HL-60 (cell line): ENCODE measurements around the gene LTB4R.

Experiments
- CTCF ChIP-seq: IDR thresholded peaks from one replicate; pipeline ENCODE4 v1.5.1; 2011; ENCODE audit warnings: low read length, control low read depth, inconsistent platforms; ENCODE audit not compliant: insufficient read depth
- POLR2AphosphoS5 ChIP-seq: IDR thresholded peaks from 2 replicates; pipeline ENCODE4 v1.6.1; 2012; ENCODE audit warnings: low read depth
- REST ChIP-seq: IDR thresholded peaks from 2 replicates; pipeline ENCODE4 v1.6.1; 2012; ENCODE audit warnings: low read depth; ENCODE audit not compliant: insufficient replicate concordance

GRCh38 chr14:24300326-24300980, 10.8 kb upstream of the LTB4R start:
- no peak for TF ChIP-seq CTCF
- TF ChIP-seq POLR2AphosphoS5: no peak
- TF ChIP-seq REST: no peak
